GM12892 (cell line): ENCODE results near the gene TTLL6.

Experiments
- POLR2A ChIP-seq: IDR thresholded peaks from 2 replicates; pipeline ENCODE4 v1.6.1; 2011; ENCODE audit warnings: low read depth, low read length, control low read depth
- POLR2AphosphoS5 ChIP-seq: IDR thresholded peaks from 2 replicates; pipeline ENCODE4 v1.6.1; 2011; ENCODE audit warnings: low read depth, low read length, control low read depth

GRCh38 chr17:48749621-48750553, 67.1 kb downstream of the TTLL6 start:
- TF ChIP-seq POLR2A, result no peak
- TF ChIP-seq POLR2AphosphoS5, result no peak
